Trophoblast cell (in vitro differentiated cells and primary cell): ENCODE data around the gene B3GLCT.
A peak's percentile ranks its signal among the peaks of the same experiment; 100 is the strongest.

Experiments used
- DNase-seq, 2 donors: peaks; one replicate each; pipeline ENCODE4 v3.0.0-alpha.2; 2016
- H2AFZ ChIP-seq: 2 replicates; pipeline ENCODE4 v1.6.1; 2013; ENCODE audit warnings: low read length, moderate library complexity, mild to moderate bottlenecking; ENCODE audit not compliant: insufficient read depth, poor library complexity
- H2AK5ac ChIP-seq: 2 replicates; pipeline ENCODE4 v1.6.1; 2013; ENCODE audit warnings: mild to moderate bottlenecking, low read length
- H2BK120ac ChIP-seq: 2 replicates; pipeline ENCODE4 v1.6.1; 2013; ENCODE audit warnings: low read length, mild to moderate bottlenecking, moderate library complexity; ENCODE audit not compliant: insufficient read depth, poor library complexity
- H2BK12ac ChIP-seq: 2 replicates; pipeline ENCODE4 v1.6.1; 2013; ENCODE audit warnings: mild to moderate bottlenecking, low read length, moderate library complexity
- H2BK5ac ChIP-seq: 2 replicates; pipeline ENCODE4 v1.6.1; 2013; ENCODE audit warnings: low read length, low read depth, moderate library complexity, mild to moderate bottlenecking; ENCODE audit not compliant: poor library complexity
- H3K14ac ChIP-seq: 2 replicates; pipeline ENCODE4 v1.6.1; 2013; ENCODE audit warnings: mild to moderate bottlenecking, low read length
- H3K18ac ChIP-seq: 2 replicates; pipeline ENCODE4 v1.6.1; 2013; ENCODE audit warnings: mild to moderate bottlenecking, low read length
- H3K23ac ChIP-seq: 2 replicates; pipeline ENCODE4 v1.6.1; 2013; ENCODE audit warnings: low read length
- H3K27ac ChIP-seq: 2 replicates; pipeline ENCODE4 v1.5.1; 2013; ENCODE audit warnings: low read depth, mild to moderate bottlenecking, inconsistent platforms, low read length, moderate library complexity
- H3K27me3 ChIP-seq: 2 replicates; pipeline ENCODE4 v1.6.1; 2013; ENCODE audit warnings: inconsistent platforms, mild to moderate bottlenecking, low read length, moderate library complexity; ENCODE audit not compliant: insufficient read depth
- H3K36me3 ChIP-seq, 2 experiments: 1 replicate in 1 of 2; 2 replicates in 1 of 2; pipeline ENCODE4 v1.6.1; 2013; ENCODE audit warnings: low read length in 2 of 2, mild to moderate bottlenecking in 2 of 2, moderate library complexity in 1 of 2; ENCODE audit not compliant: insufficient read depth in 2 of 2, control insufficient read depth in 1 of 2
- H3K4ac ChIP-seq: 2 replicates; pipeline ENCODE4 v1.6.1; 2013; ENCODE audit warnings: low read depth, mild to moderate bottlenecking, low read length, moderate library complexity
- H3K4me1 ChIP-seq, 2 experiments: 1 replicate in 1 of 2; 2 replicates in 1 of 2; pipeline ENCODE4 v1.6.1; 2013; ENCODE audit warnings: low read length in 2 of 2, mild to moderate bottlenecking in 2 of 2, moderate library complexity in 1 of 2; ENCODE audit not compliant: insufficient read depth in 2 of 2, control insufficient read depth in 1 of 2
- H3K4me2 ChIP-seq: 2 replicates; pipeline ENCODE4 v1.6.1; 2013; ENCODE audit warnings: inconsistent platforms, mild to moderate bottlenecking, low read length, moderate library complexity
- H3K4me3 ChIP-seq: 2 replicates; pipeline ENCODE4 v1.5.1; 2013; ENCODE audit warnings: mild to moderate bottlenecking, low read depth, low read length, inconsistent platforms
- H3K79me1 ChIP-seq: one replicate; pipeline ENCODE4 v1.6.1; 2013; ENCODE audit warnings: low read length
- H3K79me2 ChIP-seq: 2 replicates; pipeline ENCODE4 v1.6.1; 2013; ENCODE audit warnings: low read length, mild to moderate bottlenecking; ENCODE audit not compliant: control insufficient read depth, insufficient read depth, poor library complexity
- H3K9ac ChIP-seq: 2 replicates; pipeline ENCODE4 v1.6.1; 2013; ENCODE audit warnings: mild to moderate bottlenecking, low read length
- H3K9me3 ChIP-seq: 2 replicates; pipeline ENCODE4 v1.6.1; 2013; ENCODE audit warnings: low read depth, mild to moderate bottlenecking, control low read depth, inconsistent platforms, low read length; ENCODE audit not compliant: insufficient read depth
- H4K12ac ChIP-seq: 2 replicates; pipeline ENCODE4 v1.6.1; 2013; ENCODE audit warnings: low read depth, mild to moderate bottlenecking, low read length, moderate library complexity
- H4K8ac ChIP-seq: 2 replicates; pipeline ENCODE4 v1.6.1; 2013; ENCODE audit warnings: low read depth, mild to moderate bottlenecking, low read length, moderate library complexity
- H4K91ac ChIP-seq: one replicate; pipeline ENCODE4 v1.6.1; 2013; ENCODE audit warnings: low read depth, mild to moderate bottlenecking, low read length, moderate library complexity
- WGBS: extraction: QIAGEN DNeasy Blood & Tissue Kit; methylation state at CpG from one replicate; pipeline ENCODE4 v1.1.7; 2013; ENCODE audit warnings: missing lambda C conversion rate; ENCODE audit not compliant: insufficient read length, insufficient coverage; ENCODE audit errors: extremely low coverage; 5-methylcytosine and 5-hydroxymethylcytosine counted together

B3GLCT gene

GRCh38 chr13:31365630-31366029, 165.9 kb downstream of the B3GLCT start:
- Histone ChIP-seq H3K4ac (no peak overlapping the region), H4K8ac (no peak overlapping the region), H4K91ac (no peak overlapping the region), H3K4me1 (no peaks in the 10 kb centered on the region), H3K18ac (no peak overlapping the region), H3K79me2 (no peaks in the 10 kb centered on the region), H3K36me3 (peaks cover 0 to 2% of the 10 kb centered on the region in 2 experiments), H3K79me1 (no peaks in the 10 kb centered on the region), H3K27ac (no peak overlapping the region), H2BK12ac (no peak overlapping the region), H3K14ac (no peak overlapping the region), H3K23ac (no peak overlapping the region), H2AFZ (no peak overlapping the region), H3K9ac (no peak overlapping the region), H3K27me3 (no peaks in the 10 kb centered on the region), H3K9me3 (peaks cover 23% of the 10 kb centered on the region), H2BK5ac (no peak overlapping the region), H3K4me3 (no peak overlapping the region), H4K12ac (no peak overlapping the region), H3K4me2 (no peak overlapping the region), H2BK120ac (no peak overlapping the region), H2AK5ac (no peak overlapping the region)
- DNase-seq, result no peak
- WGBS, result no CpG with 5 or more reads among the region's 4 CpGs

GRCh38 chr13:31367410-31367809, 167.6 kb downstream of the B3GLCT start:
- no peak overlapping the region for H4K8ac ChIP-seq
- no peaks in the 10 kb centered on the region for H3K79me2 ChIP-seq
- H4K12ac ChIP-seq, result no peak overlapping the region
- H4K91ac ChIP-seq, result no peak overlapping the region
- no peak overlapping the region for H3K4me2 ChIP-seq
- no peak overlapping the region for H3K18ac ChIP-seq
- H3K36me3 ChIP-seq, result peaks cover 0 to 2% of the 10 kb centered on the region in 2 experiments
- H3K27ac ChIP-seq, result no peak overlapping the region
- no peak overlapping the region for H2BK12ac ChIP-seq
- H2BK5ac ChIP-seq, result no peak overlapping the region
- no peak overlapping the region for H3K4me3 ChIP-seq
- DNase-seq, result no peak
- H3K4ac ChIP-seq, result no peak overlapping the region
- no peak overlapping the region for H2AFZ ChIP-seq
- peak overlapping the region; percentile 14 for H3K9ac ChIP-seq
- no peak overlapping the region for H2AK5ac ChIP-seq
- H3K23ac ChIP-seq, result no peak overlapping the region
- H3K4me1 ChIP-seq, result no peaks in the 10 kb centered on the region
- peaks cover 23% of the 10 kb centered on the region for H3K9me3 ChIP-seq
- H2BK120ac ChIP-seq, result no peak overlapping the region
- no peaks in the 10 kb centered on the region for H3K79me1 ChIP-seq
- no peaks in the 10 kb centered on the region for H3K27me3 ChIP-seq
- no CpG with 5 or more reads among the region's 2 CpGs for WGBS
- no peak overlapping the region for H3K14ac ChIP-seq

GRCh38 chr13:31369213-31369612, 169.4 kb downstream of the B3GLCT start:
- peaks cover 0 to 2% of the 10 kb centered on the region in 2 experiments for H3K36me3 ChIP-seq
- no peak overlapping the region for H4K8ac ChIP-seq
- H3K9me3 ChIP-seq, result peaks cover 21% of the 10 kb centered on the region
- H3K27ac ChIP-seq, result no peak overlapping the region
- H3K4me3 ChIP-seq, result no peak overlapping the region
- H3K9ac ChIP-seq, result no peak overlapping the region
- H3K4ac ChIP-seq, result no peak overlapping the region
- H2BK120ac ChIP-seq, result no peak overlapping the region
- no peak overlapping the region for H3K14ac ChIP-seq
- H3K27me3 ChIP-seq, result no peaks in the 10 kb centered on the region
- no peak overlapping the region for H2BK12ac ChIP-seq
- H4K12ac ChIP-seq, result no peak overlapping the region
- no peak overlapping the region for H3K23ac ChIP-seq
- no peak overlapping the region for H4K91ac ChIP-seq
- no peak overlapping the region for H2AFZ ChIP-seq
- no peaks in the 10 kb centered on the region for H3K79me2 ChIP-seq
- no peak overlapping the region for H2AK5ac ChIP-seq
- H2BK5ac ChIP-seq, result no peak overlapping the region
- H3K4me1 ChIP-seq, result no peaks in the 10 kb centered on the region
- no peak for DNase-seq
- no peak overlapping the region for H3K4me2 ChIP-seq
- no peak overlapping the region for H3K18ac ChIP-seq
- no peaks in the 10 kb centered on the region for H3K79me1 ChIP-seq

GRCh38 chr13:31372454-31372853, 172.7 kb downstream of the B3GLCT start:
- Histone ChIP-seq H2BK5ac (no peak overlapping the region), H4K8ac (no peak overlapping the region), H3K79me2 (no peaks in the 10 kb centered on the region), H4K12ac (no peak overlapping the region), H3K79me1 (no peaks in the 10 kb centered on the region), H3K27ac (no peak overlapping the region), H3K23ac (no peak overlapping the region), H4K91ac (no peak overlapping the region), H2AK5ac (no peak overlapping the region), H3K4ac (no peak overlapping the region), H3K14ac (no peak overlapping the region), H2AFZ (no peak overlapping the region), H2BK120ac (no peak overlapping the region), H3K9me3 (peaks cover 1% of the 10 kb centered on the region), H3K9ac (no peak overlapping the region), H3K27me3 (no peaks in the 10 kb centered on the region), H2BK12ac (no peak overlapping the region), H3K36me3 (peaks cover 0 to 2% of the 10 kb centered on the region in 2 experiments), H3K4me3 (no peak overlapping the region), H3K4me2 (no peak overlapping the region), H3K4me1 (no peaks in the 10 kb centered on the region), H3K18ac (no peak overlapping the region)
- DNase-seq, result no peak
- no CpG with 5 or more reads among the region's 4 CpGs for whole genome bisulfite sequencing
